Right renal pelvis (tissue), 4 donors: ENCODE results near the gene PRKAG2. TPM values are rescaled to one million over a fixed set of nuclear protein-coding genes. Genes with fewer than 3 reads are reported as not detected.
"Not testable (repeated sequence)": the region's sequence is repeated elsewhere in the genome, so short reads cannot be mapped to it uniquely, and the experiment has no call there.

Experiments
- DNase-seq, 4 donors: peaks; one replicate each; pipeline ENCODE4 v3.0.0-alpha.2; 2013; ENCODE audit warnings: low read depth in 4 of 4, low spot score in 3 of 4, missing footprints in 1 of 4
- polyA plus RNA-seq, 4 donors: library from polyadenylated mRNA; unstranded; fragments of 120-200 nt; gene quantifications; one replicate each; pipeline ENCODE4 v1.2.1, GENCODE V29; 2013; ENCODE audit not compliant: insufficient read length in 4 of 4

The PRKAG2 gene
- polyA plus RNA-seq, 4 donors = 27.5 to 33.8 (median 30.2) TPM

DNA sequence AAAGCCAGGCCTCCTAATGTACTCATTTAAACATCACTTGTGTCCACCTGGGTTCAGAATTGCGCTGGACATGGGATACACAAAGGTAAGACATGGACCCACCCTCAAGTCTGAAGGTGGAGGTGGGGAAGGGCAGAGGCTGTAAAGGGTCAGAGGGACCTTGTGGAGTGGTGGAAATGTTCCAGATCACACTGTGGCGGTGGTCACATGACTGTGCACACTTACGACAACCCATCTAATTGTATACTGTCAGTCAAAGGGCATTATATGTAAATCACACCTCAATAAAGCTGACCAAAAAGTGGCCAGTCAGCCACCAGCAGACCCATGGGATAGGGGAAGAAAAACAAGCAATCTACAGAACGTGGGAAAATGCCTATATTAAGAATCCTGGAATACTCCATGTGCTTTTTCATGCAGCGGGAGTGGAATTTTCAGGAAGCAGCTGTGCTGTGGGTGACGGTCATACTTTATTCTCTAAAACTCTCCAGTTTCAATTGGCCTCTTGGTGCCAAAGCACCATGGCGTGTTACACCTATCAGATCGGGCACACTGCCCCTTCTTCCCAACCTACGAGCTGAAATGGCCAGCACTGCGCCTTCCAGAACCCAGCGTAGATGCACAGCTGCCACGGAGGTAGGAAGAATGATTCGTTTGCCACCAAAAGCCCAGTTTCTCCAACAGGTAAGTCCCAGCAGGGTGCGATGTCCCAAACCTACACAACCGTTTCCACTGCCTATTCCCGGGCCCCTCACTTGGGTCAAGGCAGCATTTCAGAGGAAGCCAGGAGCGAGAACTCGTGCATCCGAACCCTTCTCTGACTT lies 69.8 kb downstream of the PRKAG2 start:
- DNase-seq = no peak

- DNase-seq = no peak
Observed at GRCh38 chr7:151806204-151806603, 70.7 kb downstream of the PRKAG2 start.

- DNase-seq = no peak
Observed at GRCh38 chr7:151805191-151805590, 71.7 kb downstream of the PRKAG2 start.

DNA sequence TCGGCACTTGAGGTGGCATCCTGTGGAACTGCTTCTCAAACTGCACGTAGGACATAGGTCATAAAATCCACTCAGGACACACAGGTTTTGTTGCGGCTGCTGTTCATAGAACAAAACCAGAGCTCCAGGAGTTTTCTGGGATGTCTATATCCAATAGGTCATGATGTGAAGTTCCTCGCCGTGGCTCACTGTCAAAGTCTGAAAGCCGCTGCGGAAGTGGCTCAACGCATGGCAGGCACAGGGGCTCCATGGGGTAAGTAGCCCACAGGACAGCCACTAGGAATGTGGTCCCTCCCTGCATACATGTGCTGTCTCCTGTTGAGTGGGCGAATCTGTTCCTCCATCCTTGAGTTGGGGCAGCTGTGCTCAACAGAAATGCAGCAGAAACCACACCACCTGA lies 72.2 kb downstream of the PRKAG2 start:
- no peak for DNase-seq

GRCh38 chr7:151803841-151804240 lies 73.1 kb downstream of the PRKAG2 start:
- no peak for DNase-seq

DNA sequence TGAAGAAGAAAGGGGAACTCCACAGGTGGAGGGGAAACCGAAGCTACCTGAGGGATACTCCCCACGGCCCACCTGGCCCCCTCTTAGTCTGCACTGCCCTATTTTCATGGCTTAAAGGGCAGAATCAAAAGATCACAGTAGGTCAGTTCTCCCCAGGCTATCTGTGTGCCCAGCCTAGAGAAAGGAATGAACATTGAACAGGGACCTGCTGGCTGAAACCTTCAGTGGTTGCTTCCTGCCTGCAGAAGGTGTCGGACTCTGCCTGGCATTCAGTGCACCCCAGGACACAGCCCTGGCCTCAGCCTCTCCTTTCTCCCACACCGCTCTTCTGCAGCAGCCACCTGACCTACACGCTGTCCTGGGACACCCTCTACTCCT lies 74.5 kb downstream of the PRKAG2 start:
- DNase-seq = no peak

GRCh38 chr7:151801782-151802468 lies 75.0 kb downstream of the PRKAG2 start:
- DNase-seq = no peak

DNA sequence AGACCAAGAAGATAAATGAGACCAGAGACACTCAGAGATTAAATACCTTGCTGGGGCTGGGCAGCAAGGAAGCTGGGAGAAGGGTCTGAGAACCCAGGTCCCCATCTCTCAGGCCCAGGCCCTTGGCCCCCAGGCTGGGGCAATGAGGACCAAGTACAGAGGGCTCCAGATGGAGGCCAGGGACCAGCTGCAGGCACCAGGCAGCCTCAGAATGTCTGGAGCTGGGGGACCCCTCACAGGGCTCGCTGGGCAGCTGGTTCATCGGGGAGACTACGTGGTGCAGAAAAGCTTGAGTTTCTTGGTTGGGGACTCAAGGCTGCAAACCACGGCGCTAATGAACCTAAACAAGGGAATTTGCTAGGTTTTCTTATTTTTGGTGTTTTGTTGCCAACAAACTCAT lies 75.6 kb downstream of the PRKAG2 start:
- DNase-seq = no peak

DNA sequence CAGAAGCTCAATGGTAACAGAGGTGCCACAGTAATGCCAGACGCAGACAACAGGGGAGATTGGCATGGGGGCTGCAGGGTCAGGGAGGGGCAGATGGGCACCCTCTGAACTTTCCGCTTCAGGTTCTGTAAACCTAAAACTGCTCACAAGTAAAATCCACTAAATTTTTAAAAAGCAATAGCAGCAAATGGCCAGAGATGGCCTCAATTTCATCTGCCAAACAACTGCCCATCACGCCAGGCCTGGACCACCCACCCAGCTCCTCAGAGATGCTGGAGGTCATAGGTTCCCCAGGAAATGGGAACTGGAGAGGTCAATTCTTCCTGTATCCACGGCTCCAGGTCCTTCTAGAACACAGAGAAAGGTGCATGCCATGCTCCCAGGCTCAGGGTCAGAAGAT lies 76.1 kb downstream of the PRKAG2 start:
- DNase-seq = no peak

GRCh38 chr7:151800391-151800790 lies 76.5 kb downstream of the PRKAG2 start:
- no peak for DNase-seq

GRCh38 chr7:151799506-151799905 lies 77.4 kb downstream of the PRKAG2 start:
- DNase-seq = no peak

- DNase-seq = no peak
Observed at GRCh38 chr7:151798851-151799448, 78.0 kb downstream of the PRKAG2 start.

DNA sequence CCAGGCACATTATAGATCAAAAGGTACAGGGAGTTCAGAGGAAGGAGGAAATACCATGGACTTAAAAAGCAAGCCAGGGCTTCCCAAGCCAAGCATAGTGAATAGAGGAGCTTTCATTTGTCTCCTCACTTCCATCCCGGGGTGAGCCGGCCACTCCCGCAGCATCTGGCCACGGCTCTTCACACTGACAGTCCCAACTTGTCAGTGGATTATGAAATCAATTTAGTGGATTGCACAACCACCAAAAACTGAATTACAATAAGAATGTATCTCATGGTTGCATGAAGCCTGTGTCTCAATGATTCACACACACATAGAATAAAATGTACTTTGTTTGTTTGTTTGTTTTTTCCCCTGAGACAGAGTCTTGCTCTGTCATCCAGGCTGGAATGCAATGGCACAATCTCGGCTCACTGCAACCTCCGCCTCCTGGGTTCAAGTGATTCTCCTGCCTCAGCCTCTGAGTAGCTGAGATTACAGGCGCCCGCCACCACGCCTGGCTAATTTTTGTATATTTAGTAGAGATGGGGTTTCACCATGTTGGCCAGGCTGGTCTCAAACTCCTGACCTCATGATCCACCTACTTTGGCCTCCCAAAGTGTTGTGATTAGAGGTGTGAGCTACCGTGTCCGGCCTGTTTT lies 79.1 kb downstream of the PRKAG2 start:
- not testable (repeated sequence) for DNase-seq

DNA sequence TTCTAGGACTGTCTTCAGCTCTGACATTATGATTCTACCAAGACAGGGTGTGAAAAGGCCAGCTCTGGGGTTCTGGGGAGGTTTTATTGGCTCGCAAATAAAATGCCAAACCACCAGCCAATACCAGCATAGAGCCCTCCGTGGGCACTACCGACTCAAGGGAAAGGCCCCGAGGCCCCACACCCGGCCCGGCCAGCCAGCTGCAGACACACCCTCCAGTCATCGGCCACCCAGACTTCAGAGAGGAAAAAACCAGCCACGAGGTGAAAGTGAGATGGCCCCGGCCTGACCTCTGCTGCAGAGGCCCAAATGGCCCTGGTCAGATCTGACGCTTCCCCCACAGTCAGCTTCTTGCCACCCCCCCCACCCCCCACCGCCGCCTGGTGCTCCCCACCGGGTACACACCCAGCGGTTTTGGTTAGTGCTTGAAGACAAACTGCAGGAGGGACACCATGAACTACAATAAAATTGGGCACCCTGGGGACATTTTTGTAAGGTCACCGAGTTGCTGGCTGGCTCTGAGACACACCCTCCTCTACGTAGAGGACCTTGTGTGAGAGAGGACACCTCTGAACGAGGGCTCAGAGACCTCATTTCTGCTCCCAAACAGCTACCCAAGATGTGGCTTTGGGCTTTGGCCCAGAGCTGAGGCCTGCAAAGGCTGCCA lies 79.9 kb downstream of the PRKAG2 start:
- no peak for DNase-seq

GRCh38 chr7:151796091-151796870 lies 80.6 kb downstream of the PRKAG2 start:
- DNase-seq = no peak

DNA sequence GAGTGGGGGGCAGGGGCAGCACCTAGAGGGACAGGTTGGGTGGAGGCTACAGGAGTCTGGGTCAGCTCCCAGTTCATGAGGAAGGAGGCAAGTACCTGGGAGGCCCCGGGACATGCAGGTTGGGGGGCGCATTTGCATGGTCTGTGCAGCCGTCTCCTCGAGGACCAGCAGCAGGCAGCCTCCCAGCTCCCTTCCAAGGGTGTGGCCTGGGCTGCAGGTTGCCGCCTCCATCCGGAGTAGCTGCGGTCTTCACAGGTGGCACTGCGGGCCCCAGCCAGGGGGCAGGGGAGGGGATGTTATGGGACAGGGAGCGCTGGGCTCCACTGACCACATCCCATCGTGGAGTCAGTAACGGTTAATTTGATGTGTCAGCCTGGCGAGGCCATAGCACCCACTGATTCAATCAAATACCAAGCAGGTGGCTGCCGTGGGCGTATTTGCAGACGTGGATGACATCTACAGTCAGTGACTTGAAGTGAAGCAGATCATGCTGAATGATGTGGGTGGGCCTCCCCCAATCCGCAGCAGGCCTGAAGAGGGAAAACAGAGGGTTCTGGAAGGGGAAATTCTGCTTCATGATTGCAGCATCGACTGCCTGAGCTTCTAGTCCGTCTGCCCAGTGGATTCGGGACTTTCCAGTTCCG lies 81.6 kb downstream of the PRKAG2 start:
- no peak for DNase-seq

GRCh38 chr7:151794508-151795167 lies 82.3 kb downstream of the PRKAG2 start:
- DNase-seq = no peak

GRCh38 chr7:151793991-151794507 lies 82.9 kb downstream of the PRKAG2 start:
- DNase-seq = no peak

DNA sequence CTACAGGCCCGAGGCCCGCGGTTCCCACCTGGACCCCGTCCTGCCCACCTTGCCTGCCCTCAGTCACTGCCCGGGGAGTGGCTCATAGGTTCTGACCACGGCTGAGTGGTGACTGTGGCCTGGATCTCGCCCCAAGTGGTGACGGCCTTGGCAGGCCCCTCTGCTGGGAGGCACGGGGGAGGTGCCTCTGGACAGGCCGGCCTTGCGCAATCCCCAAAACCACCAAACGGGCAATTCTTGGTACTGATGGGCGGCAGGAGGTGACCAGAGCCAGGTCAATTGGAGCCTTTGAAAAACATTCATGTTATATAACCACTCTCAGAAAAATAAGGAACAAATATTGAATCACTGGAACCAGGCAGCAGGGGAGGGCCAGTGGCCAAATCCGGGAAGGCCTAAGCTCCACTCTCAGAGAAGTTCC lies 83.4 kb downstream of the PRKAG2 start:
- DNase-seq = no peak
